Natural killer cell treated with Interleukin-12 subunit alpha and Interleukin-12 subunit beta and Interleukin-15 and Interleukin-18, amount 100 ng/mL, for 72 hours (primary cell): Measurements from ENCODE around the gene ASB16. TPM values are rescaled to one million over a fixed set of nuclear protein-coding genes. Genes with fewer than 3 reads are reported as not detected.

Experiments
- ATAC-seq, 2 donors: fragments of 150-1000 bp; cut with Tn5 transposase in 1 of 2; sonication (Bioruptor Pico), chemical (Tn5 transposase) in 1 of 2; 2 replicates each; pipeline ENCODE4 v1.10.0; 2021
- DNase-seq: peaks from one replicate; pipeline ENCODE4 v3.0.0; 2022; ENCODE audit warnings: low spot score
- H3K27ac Mint-ChIP-seq, 2 donors: 1 replicate in 1 of 2; 2 replicates in 1 of 2; pipeline ENCODE4 v1.8.0; 2022; ENCODE audit warnings: mixed read lengths in 2 of 2, mild to moderate bottlenecking in 1 of 2, moderate library complexity in 1 of 2
- H3K27me3 Mint-ChIP-seq, 2 donors: 1 replicate in 1 of 2; 2 replicates in 1 of 2; pipeline ENCODE4 v1.8.0; 2022; ENCODE audit warnings: mixed read lengths in 2 of 2
- H3K36me3 Mint-ChIP-seq: one replicate; pipeline ENCODE4 v1.8.0; 2022; ENCODE audit warnings: mixed read lengths
- H3K4me1 Mint-ChIP-seq, 2 donors: 1 replicate in 1 of 2; 2 replicates in 1 of 2; pipeline ENCODE4 v1.8.0; 2022; ENCODE audit warnings: low read depth in 2 of 2, mixed read lengths in 2 of 2, mild to moderate bottlenecking in 1 of 2
- H3K4me3 Mint-ChIP-seq: one replicate; pipeline ENCODE4 v1.8.0; 2022; ENCODE audit warnings: mixed read lengths
- H3K9me3 Mint-ChIP-seq: 2 replicates; pipeline ENCODE4 v1.8.0; 2022; ENCODE audit warnings: mixed read lengths
- total RNA-seq, 2 donors: library from RNA; stranded (reverse); gene quantifications; one replicate each; pipeline ENCODE4 v1.2.3, GENCODE V29; 2022

ASB16 gene
- total RNA-seq, 2 donors from 2014 or later, result 0.33 TPM; not detected in 1

GRCh38 chr17:44213403-44214229, 43.1 kb downstream of the ASB16 start:
- H3K27me3 Mint-ChIP-seq, result no peaks in the 10 kb centered on the region
- no peak overlapping the region for H3K4me3 Mint-ChIP-seq
- DNase-seq, result no peak
- H3K4me1 Mint-ChIP-seq, result peaks cover 43 to 47% of the 10 kb centered on the region in 2 donors
- H3K27ac Mint-ChIP-seq, result peak overlapping the region; percentile 11 to 15
- H3K9me3 Mint-ChIP-seq, result no peaks in the 10 kb centered on the region
- ATAC-seq, result no peak
- peaks cover 17% of the 10 kb centered on the region for H3K36me3 Mint-ChIP-seq

GRCh38 chr17:44214230-44214494, 43.7 kb downstream of the ASB16 start:
- H3K27me3 Mint-ChIP-seq, result no peaks in the 10 kb centered on the region
- DNase-seq, result no peak
- H3K9me3 Mint-ChIP-seq, result no peaks in the 10 kb centered on the region

GRCh38 chr17:44214896-44215295, 44.4 kb downstream of the ASB16 start:
- ATAC-seq, result no peak
- no peak overlapping the region for H3K4me3 Mint-ChIP-seq
- no peaks in the 10 kb centered on the region for H3K9me3 Mint-ChIP-seq
- peaks cover 12% of the 10 kb centered on the region for H3K36me3 Mint-ChIP-seq
- H3K27ac Mint-ChIP-seq, result peak overlapping the region; percentile 41 to 81
- no peaks in the 10 kb centered on the region for H3K27me3 Mint-ChIP-seq
- peaks cover 37 to 39% of the 10 kb centered on the region in 2 donors for H3K4me1 Mint-ChIP-seq
- DNase-seq, result no peak

More at GRCh38 chr17:44214230-44214494, 43.7 kb downstream of the ASB16 start:
- Mint-ChIP-seq H3K4me1 (peaks cover 42 to 46% of the 10 kb centered on the region in 2 donors), H3K4me3 (no peak overlapping the region), H3K36me3 (peaks cover 16% of the 10 kb centered on the region), H3K27ac (peak overlapping the region; percentile 11 to 15)
- ATAC-seq, result no peak

GRCh38 chr17:44216173-44216572, 45.7 kb downstream of the ASB16 start:
- peaks cover 32 to 33% of the 10 kb centered on the region in 2 donors for H3K4me1 Mint-ChIP-seq
- peak overlapping the region; percentile 81 for H3K4me3 Mint-ChIP-seq
- ATAC-seq (no peak), DNase-seq (no peak)
- H3K27ac Mint-ChIP-seq, result peak overlapping the region; percentile 39 to 62
- no peaks in the 10 kb centered on the region for H3K27me3 Mint-ChIP-seq
- H3K36me3 Mint-ChIP-seq, result peaks cover 9% of the 10 kb centered on the region
- H3K9me3 Mint-ChIP-seq, result no peaks in the 10 kb centered on the region

GRCh38 chr17:44216694-44217093, 46.2 kb downstream of the ASB16 start:
- H3K4me1 Mint-ChIP-seq, result peaks cover 33 to 38% of the 10 kb centered on the region in 2 donors
- peak overlapping the region; percentile 81 for H3K4me3 Mint-ChIP-seq
- ATAC-seq (no peak), DNase-seq (no peak)
- H3K27me3 Mint-ChIP-seq, result no peaks in the 10 kb centered on the region
- peaks cover 9% of the 10 kb centered on the region for H3K36me3 Mint-ChIP-seq
- no peaks in the 10 kb centered on the region for H3K9me3 Mint-ChIP-seq
- peak overlapping the region; percentile 39 to 62 for H3K27ac Mint-ChIP-seq

GRCh38 chr17:44217738-44218343, 47.3 kb downstream of the ASB16 start:
- H3K27me3 Mint-ChIP-seq, result no peaks in the 10 kb centered on the region
- H3K4me1 Mint-ChIP-seq, result peaks cover 41 to 50% of the 10 kb centered on the region in 2 donors
- H3K36me3 Mint-ChIP-seq, result peaks cover 9% of the 10 kb centered on the region
- no peaks in the 10 kb centered on the region for H3K9me3 Mint-ChIP-seq
- DNase-seq (no peak), ATAC-seq (no peak)
- H3K4me3 Mint-ChIP-seq, result peak overlapping the region; percentile 81
- peak overlapping the region; percentile 39 to 62 for H3K27ac Mint-ChIP-seq

GRCh38 chr17:44218344-44219107, 48.0 kb downstream of the ASB16 start:
- Mint-ChIP-seq H3K36me3 (peaks cover 9% of the 10 kb centered on the region), H3K4me1 (peaks cover 43 to 49% of the 10 kb centered on the region in 2 donors), H3K27me3 (no peaks in the 10 kb centered on the region), H3K9me3 (no peaks in the 10 kb centered on the region), H3K4me3 (peak overlapping the region; percentile 81), H3K27ac (peak overlapping the region; percentile 39 to 62)
- ATAC-seq (peak; percentile 78 to 86), DNase-seq (peak; percentile 91)

GRCh38 chr17:44219108-44219615, 48.7 kb downstream of the ASB16 start:
- H3K4me1 Mint-ChIP-seq, result peaks cover 39 to 43% of the 10 kb centered on the region in 2 donors
- H3K27me3 Mint-ChIP-seq, result no peaks in the 10 kb centered on the region
- H3K36me3 Mint-ChIP-seq, result peaks cover 9% of the 10 kb centered on the region

GRCh38 chr17:44219616-44220212, 49.2 kb downstream of the ASB16 start, which contains the start of gene UBTF:
Gene UBTF (minus strand): TSS chr17:44219675. CDS start chr17:44218229, 1,446 bp downstream.
- Mint-ChIP-seq H3K36me3 (peaks cover 6% of the 10 kb centered on the region), H3K4me1 (peaks cover 36 to 39% of the 10 kb centered on the region in 2 donors), H3K27me3 (no peaks in the 10 kb centered on the region), H3K4me3 (peak within 1 kb of the TSS; percentile 98), H3K9me3 (no peaks in the 10 kb centered on the region), H3K27ac (peak within 1 kb of the TSS; percentile 80 to 90)
- peak; percentile 8 to 21 for ATAC-seq
- no peak for DNase-seq

More at GRCh38 chr17:44219108-44219615, 48.7 kb downstream of the ASB16 start:
- Mint-ChIP-seq H3K9me3 (no peaks in the 10 kb centered on the region), H3K4me3 (no peak overlapping the region), H3K27ac (no peak overlapping the region)
- DNase-seq, result peak; percentile 79
- peak; percentile 67 to 77 for ATAC-seq

- peaks cover 31 to 34% of the 10 kb centered on the region in 2 donors for H3K4me1 Mint-ChIP-seq
- no peaks in the 10 kb centered on the region for H3K9me3 Mint-ChIP-seq
- peak overlapping the region; percentile 98 for H3K4me3 Mint-ChIP-seq
- ATAC-seq, result peak; percentile 2 to 21
- H3K27me3 Mint-ChIP-seq, result no peaks in the 10 kb centered on the region
- H3K36me3 Mint-ChIP-seq, result no peaks in the 10 kb centered on the region
- no peak for DNase-seq
- H3K27ac Mint-ChIP-seq, result peak overlapping the region; percentile 80 to 90
Observed at GRCh38 chr17:44220213-44221083, 49.9 kb downstream of the ASB16 start.

- H3K4me1 Mint-ChIP-seq, result peaks cover 28 to 34% of the 10 kb centered on the region in 2 donors
- ATAC-seq (peak; percentile 45 to 62), DNase-seq (peak; percentile 73)
- H3K4me3 Mint-ChIP-seq, result peak overlapping the region; percentile 98
- H3K36me3 Mint-ChIP-seq, result no peaks in the 10 kb centered on the region
- no peaks in the 10 kb centered on the region for H3K9me3 Mint-ChIP-seq
- H3K27ac Mint-ChIP-seq, result peak overlapping the region; percentile 90 to 92
- no peaks in the 10 kb centered on the region for H3K27me3 Mint-ChIP-seq
Observed at GRCh38 chr17:44221084-44221861, 50.8 kb downstream of the ASB16 start.

GRCh38 chr17:44221862-44222111, 51.3 kb downstream of the ASB16 start:
- Mint-ChIP-seq H3K4me3 (peak overlapping the region; percentile 98), H3K4me1 (peaks cover 26 to 29% of the 10 kb centered on the region in 2 donors), H3K27ac (peak overlapping the region; percentile 90 to 92), H3K27me3 (no peaks in the 10 kb centered on the region), H3K9me3 (no peaks in the 10 kb centered on the region), H3K36me3 (no peaks in the 10 kb centered on the region)
- ATAC-seq (no peak), DNase-seq (no peak)
